Measurements from ENCODE around the gene CPA4.
A peak's percentile ranks its signal among the peaks of the same experiment; 100 is the strongest.
"Not testable (repeated sequence)": the region's sequence is repeated elsewhere in the genome, so short reads cannot be mapped to it uniquely, and the experiment has no call there.

Gene CPA4, protein sequence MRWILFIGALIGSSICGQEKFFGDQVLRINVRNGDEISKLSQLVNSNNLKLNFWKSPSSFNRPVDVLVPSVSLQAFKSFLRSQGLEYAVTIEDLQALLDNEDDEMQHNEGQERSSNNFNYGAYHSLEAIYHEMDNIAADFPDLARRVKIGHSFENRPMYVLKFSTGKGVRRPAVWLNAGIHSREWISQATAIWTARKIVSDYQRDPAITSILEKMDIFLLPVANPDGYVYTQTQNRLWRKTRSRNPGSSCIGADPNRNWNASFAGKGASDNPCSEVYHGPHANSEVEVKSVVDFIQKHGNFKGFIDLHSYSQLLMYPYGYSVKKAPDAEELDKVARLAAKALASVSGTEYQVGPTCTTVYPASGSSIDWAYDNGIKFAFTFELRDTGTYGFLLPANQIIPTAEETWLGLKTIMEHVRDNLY

DNA sequence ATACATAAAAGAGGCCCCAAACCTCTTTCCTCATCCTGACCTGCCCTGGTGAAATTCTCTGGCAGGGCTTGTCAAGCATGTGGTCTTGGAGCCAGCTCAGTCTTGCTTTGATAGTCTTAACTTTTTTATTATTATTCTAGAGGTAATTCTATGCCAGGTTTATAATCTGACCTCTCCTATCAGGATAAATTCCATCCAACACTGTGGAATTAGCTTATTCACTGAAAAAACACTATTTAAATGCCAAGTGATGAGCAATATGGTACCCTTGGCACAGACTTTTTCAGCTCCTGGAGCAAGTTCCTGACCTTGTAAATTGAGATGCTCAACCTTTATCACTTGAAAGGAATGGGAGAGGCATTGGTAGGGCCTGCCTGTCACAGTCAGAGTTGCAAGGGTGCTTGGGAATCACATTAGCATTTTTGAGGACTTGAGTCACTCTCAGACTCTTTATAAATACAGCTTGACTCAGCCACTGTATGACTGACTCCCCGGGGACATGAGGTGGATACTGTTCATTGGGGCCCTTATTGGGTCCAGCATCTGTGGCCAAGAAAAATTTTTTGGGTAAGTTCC lies at the start of gene CPA4:
Gene CPA4, plus strand, starts transcription at position 480 of the 576 bp plus-strand sequence. Its CDS starts 20 bp downstream, at position 500.
- DNase-seq: peak; percentile 98

DNA sequence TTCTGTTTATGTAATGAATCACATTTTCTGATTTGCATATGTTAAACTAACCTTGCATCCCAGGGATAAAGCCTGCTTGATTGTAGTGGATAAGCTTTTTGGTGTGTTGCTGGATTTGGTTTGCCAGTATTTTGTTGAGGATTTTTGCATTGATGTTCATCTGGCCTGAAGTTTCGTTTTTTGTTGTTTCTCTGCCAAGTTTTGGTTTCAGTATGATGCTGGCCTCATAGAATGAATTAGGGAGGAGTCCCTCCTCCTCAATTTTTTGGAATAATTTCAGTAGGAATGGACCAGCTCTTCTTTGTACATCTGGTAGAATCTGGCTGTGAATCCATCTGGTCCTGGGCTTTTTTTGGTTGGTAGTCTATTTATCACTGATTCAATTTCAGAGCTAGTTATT lies 49.5 kb upstream of the CPA4 start:
- not testable (repeated sequence) for DNase-seq

DNA sequence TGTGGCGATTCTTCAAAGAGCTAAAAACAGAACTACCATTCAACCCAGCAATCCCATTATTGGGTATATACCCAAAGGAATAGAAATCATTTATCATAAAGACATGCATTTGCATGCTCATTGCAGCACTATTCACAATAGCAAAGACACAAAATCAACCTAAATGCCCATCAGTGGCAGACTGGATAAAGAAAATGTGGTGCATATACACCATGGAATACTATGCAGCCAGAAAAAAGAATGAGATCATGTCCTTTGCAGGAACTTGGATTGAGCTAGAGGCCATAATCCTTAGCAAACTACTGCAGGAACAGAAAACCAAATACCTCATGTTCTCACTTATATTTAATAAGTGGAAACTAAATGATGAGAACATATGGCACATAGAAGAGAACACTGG lies 46.5 kb upstream of the CPA4 start:
- DNase-seq: not testable (repeated sequence)

DNA sequence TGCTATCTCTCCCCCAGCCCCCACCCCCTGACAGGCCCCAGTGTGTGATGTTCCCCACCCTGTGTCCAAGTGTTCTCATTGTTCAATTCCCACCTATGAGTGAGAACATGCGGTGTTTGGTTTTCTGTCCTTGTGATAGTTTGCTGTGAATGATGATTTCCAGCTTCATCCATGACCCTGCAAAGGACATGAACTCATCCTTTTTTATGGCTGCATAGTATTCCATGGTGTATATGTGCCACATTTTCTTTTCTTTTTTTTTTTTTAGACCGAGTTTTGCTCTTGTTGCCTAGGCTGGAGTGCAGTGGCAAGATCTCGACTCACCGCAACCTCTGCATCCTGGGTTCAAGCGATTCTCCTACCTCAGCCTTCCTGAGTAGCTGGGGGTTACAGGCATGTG lies 44.1 kb upstream of the CPA4 start:
- DNase-seq: not testable (repeated sequence)

DNA sequence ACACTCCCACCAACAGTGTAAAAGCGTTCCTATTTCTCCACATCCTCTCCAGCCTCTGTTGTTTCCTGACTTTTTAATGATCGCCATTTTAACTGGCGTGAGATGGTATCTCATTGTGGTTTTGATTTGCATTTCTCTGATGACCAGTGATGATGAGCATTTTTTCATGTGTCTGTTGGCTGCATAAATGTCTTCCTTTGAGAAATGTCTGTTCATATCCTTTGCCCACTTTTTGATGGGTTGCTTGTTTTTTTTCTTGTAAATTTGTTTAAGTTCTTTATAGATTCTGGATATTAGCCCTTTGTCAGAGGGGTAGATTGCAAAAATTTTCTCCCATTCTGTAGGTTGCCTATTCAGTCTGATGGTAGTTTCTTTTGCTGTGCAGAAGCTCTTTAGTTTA lies 43.3 kb upstream of the CPA4 start:
- not testable (repeated sequence) for DNase-seq

DNA sequence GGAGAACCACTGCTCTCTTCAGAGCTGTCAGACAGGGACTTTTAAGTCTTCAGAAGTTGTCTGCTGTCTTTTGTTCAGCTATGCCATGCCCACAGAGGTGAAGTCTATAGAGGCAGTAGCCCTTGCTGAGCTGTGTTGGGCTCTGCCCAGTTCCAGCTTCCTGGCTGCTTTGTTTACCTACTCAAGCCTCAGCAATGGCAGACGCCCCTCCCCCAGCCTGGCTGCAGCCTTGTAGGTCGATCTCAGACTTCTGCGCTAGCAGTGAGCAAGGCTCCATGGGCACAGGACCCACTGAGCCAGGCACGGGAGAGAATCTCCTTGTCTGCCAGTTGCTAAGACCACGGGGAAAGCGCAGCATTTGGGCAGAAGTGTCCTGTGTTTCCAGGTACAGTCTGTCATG lies 38.4 kb upstream of the CPA4 start:
- DNase-seq: no peak

DNA sequence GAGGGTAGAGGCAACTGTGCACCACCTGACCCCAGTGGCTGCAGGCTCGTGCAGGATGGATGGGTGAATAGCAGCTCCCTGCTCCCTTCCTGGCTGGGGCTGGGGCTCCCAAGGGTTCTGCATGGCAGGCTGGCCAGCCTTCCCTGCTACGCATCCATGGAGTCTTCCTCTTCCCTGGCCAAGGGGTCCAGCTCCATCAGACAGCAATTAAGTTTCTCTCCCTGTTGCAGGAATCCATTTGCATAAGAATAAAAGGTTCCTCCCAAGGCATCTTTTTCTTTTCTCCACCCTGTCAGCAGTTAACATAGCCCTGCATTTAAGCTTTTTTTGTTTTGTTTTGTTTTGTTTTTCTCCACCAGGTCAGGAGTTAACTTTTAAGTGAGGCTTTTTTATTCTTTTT lies 36.3 kb upstream of the CPA4 start:
- no peak for DNase-seq

DNA sequence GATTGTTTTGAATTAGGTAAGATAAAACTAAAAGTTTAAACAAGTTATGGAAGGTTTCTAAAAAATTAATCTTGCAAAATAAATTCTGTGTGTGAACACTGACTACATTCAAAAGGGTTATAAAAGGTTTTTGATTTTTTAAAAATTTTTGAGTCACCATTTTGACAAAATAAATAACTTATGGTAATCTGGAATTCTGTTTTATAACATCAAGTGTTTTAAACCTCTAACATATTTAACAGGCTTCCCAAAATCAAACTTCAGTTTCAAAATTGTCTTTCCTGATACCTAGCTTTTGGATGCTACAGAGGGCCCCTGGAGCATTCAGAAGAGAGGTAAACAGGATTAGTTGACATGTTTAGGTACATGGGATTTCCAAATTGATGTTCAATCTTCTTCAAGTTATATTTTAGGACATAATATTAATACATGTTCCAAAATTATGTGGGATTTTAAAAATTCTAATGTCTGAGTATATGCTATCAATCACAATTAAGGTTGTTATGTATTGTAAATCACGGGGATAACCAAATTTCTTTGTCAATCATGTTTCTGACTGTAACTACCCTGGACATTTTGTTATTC lies 34.4 kb upstream of the CPA4 start:
- DNase-seq: no peak

DNA sequence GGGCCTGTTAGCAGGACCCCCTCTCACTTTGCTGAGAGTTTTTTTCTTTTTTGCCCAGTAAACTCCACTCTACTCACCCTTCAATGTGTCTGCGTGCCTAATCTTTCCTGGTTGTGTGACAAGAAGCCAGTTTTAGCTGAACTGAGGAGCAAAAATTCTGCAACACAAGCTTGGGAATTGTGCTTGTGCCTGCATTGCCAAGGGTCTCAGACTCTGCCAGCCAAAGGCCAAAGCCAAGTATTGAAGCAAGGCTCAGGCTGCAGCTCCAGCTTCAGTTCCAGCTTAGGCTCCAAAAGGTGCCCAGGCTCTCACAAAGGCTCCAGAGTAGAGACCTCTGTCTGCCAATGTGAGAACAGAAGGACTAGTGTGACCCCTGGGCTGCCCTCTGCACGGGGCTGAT lies 30.5 kb upstream of the CPA4 start:
- no peak for DNase-seq

DNA sequence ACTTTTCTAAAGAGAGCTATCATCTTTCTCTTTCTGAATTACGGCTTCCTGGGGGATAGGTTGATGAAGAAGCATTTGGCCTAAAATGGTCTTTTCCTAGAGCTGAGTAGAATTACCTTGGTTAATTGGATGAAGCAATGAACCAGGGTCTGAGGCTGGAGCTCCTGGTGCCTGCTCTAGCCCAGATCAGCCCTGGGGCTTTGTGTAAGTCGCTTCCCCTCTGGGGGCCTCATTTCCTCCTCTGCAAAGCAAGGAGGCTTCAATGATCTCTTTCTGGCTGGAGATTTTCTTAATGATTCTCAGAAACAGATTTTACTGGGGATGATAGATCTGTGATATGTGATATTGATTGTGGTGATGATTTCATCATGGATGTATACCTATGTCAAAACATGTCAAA lies 29.8 kb upstream of the CPA4 start:
- DNase-seq: no peak

DNA sequence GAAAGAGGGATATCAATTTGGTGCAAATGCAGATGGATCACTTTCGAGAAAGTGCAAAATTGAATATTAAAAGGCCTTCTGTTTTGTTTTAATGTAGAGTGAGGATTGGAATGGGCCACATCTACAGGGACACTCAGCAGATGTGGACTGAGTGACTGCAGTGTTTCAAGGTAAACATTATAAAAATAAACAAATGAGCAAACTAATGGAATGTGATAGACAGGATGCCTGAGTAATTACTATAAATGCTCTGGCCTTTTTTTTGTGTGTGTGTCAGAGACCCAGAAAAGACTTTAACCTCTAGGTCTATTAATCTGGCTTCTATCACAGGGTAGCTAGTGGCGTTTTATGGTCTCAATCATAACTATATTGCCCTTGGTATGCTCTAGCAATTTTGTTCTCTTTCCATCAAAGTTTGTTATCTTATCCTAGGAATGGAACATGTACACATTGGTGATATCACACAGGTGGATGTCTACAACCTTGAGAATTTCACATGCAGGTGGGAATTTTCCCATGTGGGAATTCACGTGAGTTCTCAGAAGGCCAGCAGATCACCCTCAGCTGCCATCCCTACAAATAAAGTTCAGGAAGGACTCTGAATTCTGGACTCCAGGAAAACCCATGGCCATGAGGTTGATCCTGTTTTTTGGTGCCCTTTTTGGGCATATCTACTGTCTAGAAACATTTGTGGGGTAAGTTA lies 26.6 kb upstream of the CPA4 start, which contains the start of gene CPA2:
Gene CPA2, plus strand, starts transcription at position 606 of the 703 bp plus-strand sequence. Its CDS starts 19 bp downstream, at position 625.
- no peak for DNase-seq

DNA sequence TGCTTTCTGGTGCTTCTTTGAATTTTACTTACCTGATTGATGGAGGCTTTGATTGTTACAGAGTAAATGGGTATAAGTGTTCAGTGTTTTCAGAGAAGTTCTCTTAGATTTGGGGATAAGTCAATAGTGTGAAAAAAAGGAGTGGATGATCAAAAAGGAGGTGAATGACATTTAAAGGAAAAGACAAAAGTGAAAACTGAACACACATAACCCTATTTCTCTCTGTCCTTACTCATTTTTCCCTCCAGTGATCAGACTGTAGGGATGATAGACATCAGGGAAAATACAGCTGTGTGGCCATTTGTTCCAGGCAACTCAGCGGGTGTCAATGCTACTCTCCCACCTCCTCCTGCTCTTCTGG lies 26.0 kb upstream of the CPA4 start:
- DNase-seq: no peak

DNA sequence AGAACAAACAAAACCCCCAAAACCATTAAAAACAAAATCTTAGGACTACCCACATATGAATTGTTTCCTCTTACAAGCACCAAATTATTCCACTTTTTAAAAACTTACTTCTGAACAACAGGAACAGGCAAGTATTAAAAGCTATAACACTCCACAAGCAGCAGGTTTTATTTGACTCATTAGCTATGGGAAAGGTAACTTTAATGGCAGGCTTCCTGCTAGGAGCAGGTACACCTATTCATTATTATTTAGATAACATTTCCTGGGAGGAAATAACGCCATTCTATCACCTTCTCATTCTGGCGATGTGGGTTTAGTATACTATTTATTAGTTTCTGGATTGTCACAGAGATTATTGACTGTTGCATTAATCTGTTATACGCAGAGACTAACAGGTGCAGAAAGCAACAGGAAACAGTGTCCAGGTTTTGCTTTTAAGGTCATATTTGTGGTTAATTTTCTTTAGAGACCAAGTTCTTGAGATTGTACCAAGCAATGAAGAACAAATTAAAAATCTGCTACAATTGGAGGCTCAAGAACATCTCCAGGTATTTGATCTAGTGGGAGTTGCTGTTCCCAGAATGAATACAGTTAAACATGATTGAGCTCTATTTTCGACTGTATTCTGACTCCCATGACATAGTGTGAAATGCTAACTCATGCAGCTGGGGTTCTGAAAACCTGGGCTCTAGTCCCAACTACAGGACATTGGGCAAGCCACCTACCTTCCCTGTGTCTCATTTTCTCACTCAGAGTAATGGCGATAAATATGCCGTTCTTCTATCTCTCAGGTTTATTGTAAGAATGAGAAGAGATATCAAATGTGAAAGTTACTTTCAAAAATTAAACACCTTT lies 24.3 kb upstream of the CPA4 start:
- no peak for DNase-seq

DNA sequence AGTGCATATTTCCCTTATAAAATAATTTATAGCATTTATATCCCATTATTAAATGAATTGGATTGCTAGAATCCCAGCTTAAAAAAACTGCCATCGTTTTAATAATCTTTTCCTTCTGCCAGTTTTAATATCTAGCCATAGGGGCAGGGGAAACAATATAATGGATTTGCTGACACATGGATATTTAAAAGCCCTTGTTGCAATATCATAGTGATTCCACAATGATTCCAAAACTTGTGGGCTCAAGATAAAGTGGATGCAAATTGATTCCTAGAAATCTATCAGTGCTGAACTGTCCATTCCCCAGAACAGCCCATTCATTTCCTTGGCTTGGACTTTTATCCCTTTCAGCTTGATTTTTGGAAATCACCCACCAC lies 23.7 kb upstream of the CPA4 start:
- DNase-seq: no peak

DNA sequence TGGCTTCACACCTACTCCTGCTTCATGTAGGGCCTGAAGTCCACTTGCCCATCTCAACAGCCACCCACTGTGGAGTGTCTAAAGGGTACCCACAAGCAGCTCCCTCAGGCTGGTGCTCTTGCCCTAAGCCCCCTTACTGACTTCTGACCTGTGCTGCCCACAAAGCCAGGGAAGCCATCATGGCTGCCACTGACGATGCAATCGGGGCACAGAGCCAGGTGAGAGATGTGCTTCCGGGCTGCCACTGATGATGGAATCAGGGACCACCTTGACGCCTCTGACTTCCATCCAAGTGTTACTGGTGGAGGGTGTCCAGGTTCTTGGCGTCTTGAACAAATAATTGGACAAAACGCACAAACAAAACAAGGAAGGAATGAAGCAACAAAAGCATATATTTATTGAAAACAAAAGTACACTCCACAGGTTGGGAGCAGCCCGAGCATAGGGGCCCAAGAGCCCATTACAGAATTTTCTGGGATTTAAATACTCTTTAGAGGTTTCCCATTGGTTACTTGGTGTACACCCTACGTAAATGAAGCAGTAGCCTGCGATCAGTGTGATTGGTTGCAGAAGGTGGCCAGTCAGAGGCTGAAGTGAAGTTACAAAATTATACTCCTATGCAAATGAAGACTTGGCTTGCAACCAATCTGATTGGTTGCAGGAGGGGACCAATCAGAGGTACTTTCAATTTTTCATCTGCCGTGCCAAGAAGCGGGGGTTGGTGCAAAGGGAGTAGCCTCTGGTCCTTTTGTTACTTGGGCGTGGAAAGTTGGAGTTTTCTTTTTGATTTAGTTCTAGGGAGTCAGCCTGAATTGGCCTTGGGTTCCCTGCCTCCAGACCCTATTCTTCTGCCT lies 21.8 kb upstream of the CPA4 start:
- DNase-seq: no peak

DNA sequence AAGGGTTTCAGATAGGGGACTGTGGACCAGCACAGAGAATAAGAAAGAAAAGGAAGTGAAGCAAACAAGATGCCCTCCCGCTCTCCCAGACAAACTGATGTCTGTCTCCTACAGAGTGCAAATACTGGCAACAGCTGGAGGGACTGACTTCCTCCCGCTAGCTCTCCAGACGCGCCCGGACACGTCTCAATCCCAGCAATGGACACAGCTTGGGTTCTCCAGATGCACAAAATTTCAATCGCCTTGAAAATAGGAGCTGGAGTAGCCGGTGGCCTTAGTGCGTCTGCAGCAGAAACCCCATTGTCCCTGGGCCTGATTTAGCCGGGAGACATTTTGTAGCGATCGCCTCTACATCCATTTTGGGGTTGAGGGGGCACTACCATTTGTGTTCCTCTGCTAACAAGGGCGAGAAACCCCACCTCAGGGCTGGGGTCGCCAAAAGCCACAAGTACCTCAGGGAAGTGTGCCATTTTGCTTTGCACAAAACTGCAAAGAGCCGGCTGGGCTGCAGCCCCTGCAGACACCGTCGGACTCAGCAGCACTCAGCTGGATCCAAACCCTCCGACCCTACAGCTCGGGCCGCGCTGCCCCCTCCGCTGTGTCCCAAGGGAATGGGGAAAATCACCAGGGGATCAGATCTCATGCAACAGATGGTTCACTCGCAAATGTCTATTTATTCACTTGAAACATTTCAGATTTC lies 20.4 kb upstream of the CPA4 start:
- no peak for DNase-seq

DNA sequence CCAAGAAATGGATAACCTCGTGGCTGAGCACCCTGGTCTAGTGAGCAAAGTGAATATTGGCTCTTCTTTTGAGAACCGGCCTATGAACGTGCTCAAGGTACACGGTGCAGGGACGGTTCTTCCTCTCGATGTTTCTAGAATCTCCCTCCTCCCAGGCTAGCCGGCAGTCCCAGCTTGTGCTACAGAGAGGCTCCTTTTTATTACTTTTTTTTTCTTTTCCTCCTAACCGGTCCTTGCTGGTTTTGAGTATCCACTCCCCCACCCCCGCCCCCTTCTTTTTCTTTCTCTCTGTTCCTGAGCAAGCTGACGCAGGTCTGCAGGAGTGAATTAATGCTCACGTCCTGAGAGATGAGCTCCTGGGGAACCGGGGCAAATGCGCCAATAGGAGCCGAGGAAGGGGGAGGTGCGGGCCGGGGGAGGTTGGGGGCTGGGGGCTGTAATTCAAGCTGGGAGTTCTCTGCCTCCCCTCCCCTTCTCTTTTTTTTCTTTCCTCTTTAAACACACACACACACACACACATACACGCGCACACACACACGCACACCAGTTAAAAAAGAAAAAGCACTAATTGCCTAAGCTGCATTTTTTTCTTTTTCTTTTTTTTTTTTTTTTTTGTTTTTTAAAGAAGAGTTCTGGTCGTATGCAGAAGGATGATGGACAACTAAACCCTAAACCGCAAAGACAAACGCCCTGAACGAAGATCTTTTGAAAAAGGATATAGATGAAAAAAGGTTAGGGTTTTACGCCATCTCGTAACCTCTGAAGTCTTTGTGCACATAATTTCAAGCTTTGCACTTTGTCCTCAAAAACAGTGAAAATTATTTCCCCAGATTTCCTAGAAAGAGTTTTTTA lies 19.7 kb upstream of the CPA4 start:
- DNase-seq: no peak

DNA sequence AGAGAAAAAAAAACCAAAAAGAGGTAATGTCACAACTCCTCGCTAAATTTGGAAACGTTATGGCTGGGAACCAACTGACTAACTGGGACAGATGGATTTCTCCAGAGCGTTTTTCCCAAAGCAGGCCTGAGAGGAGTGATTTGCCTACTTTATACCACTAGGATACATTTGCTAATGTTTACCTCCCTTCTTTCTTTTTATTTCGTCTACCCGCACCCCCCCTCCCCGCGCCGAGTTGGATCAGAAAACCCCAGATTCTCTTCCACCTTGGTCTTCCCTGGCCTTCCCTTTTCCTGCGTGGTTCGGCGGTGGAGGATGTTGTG lies 19.1 kb upstream of the CPA4 start:
- DNase-seq: no peak

DNA sequence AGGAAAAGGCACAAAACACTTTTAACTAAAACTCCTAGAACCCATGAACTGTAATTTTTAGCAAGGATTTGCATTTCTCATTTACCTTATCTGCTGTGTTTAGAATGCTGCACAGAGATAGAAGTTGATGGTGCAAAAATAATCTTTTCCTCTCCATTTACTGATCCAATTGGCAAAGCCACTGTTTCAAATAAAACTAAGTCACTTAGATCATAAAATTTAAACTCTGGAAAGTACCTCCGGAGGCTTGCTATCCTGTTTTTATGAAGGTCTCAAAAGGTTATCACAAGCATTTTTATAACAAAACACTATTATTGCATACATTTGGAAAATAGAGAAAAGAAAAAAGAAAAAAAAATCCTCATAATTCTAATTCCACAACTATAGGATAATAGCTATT lies 18.7 kb upstream of the CPA4 start:
- DNase-seq: no peak

DNA sequence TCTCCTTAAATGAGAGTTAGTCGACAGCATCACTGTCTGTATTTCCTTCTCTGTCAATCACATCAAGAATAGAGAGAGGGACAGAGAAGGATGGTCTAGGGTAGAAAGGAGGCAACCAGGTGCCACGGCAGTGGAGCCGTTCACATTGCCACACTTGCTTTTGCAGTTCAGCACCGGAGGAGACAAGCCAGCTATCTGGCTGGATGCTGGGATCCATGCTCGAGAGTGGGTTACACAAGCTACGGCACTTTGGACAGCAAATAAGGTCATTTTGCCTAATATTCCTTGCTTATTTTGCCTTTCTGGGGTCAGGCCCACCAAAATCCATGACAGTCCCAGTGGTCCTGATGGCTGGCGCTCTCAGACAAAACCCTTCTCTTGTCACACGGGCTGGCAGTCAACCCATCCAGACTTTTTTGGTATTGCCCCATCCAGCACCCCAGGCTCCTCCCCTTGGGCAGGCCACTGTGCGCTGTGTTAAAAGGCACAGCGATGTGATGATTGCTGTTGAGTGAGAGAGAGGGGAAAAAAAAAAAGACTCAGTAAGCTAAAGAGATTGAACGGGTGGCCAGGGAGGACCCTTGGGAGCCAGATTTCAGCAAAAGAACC lies 17.9 kb upstream of the CPA4 start:
- no peak for DNase-seq
